HepG2 (cell line): Measurements from ENCODE around the gene CLEC10A. TPM values are rescaled to one million over a fixed set of nuclear protein-coding genes. Genes with fewer than 3 reads are reported as not detected.

Experiments used
- ATAC-seq: fragments of 200-7000 bp; cut with Tn5 transposase; 3 replicates; pipeline ENCODE4 v1.9.1; 2020; ENCODE audit warnings: mild to moderate bottlenecking, moderate library complexity
- BruUV-seq: library from RNA; stranded (reverse); fragments of 400-500 nt; replicated peaks from 2 replicates; lab custom pipeline; 2021; lab: Mats Ljungman, UMichigan
- CTCF ChIA-PET: fragments of 300-600 bp; formaldehyde crosslinking; extraction: SDS; loops from one replicate; lab custom pipeline; 2021; ENCODE audit warnings: low total read pairs, inconsistent platforms, low intra/inter-chr PET ratio; lab: Yijun Ruan, JAX
- POLR2A ChIA-PET: fragments of 350-600 bp; sonication (Branson Sonifier 250); formaldehyde crosslinking; loops from one replicate; lab custom pipeline; 2020; ENCODE audit warnings: antibody characterized with exemption, inconsistent platforms; lab: Yijun Ruan, JAX
- DNase-seq: peaks from one replicate; pipeline ENCODE4 v3.0.0-alpha.2; 2015; ENCODE audit warnings: low spot score
- FAIRE-seq: peaks from 3 replicates; lab custom pipeline; 2011; peaks lifted over from hg19 to GRCh38; lab: Jason Lieb, UNC
- H2AFZ ChIP-seq: one replicate; pipeline ENCODE4 v1.6.1; 2011; ENCODE audit warnings: low read length, inconsistent platforms
- H3K27ac ChIP-seq: fragments of 300-600 bp; 3 replicates; pipeline ENCODE4 v1.8.0; 2011; ENCODE audit warnings: mixed run types, mild to moderate bottlenecking, mixed read lengths, low read length, inconsistent platforms; ENCODE audit not compliant: insufficient read depth; ENCODE audit errors: extremely low read length
- H3K27me3 ChIP-seq, 2 experiments: fragments of 200-600 bp in 1 of 2; 2 replicates in 1 of 2; 3 replicates in 1 of 2; pipeline versions ENCODE4 v1.6.0 to v1.8.0; 2011; ENCODE audit warnings: low read length in 2 of 2, mild to moderate bottlenecking in 2 of 2, moderate library complexity in 2 of 2, inconsistent platforms in 1 of 2; ENCODE audit not compliant: insufficient read depth in 2 of 2, control insufficient read depth in 1 of 2
- H3K36me3 ChIP-seq, 2 experiments: fragments of 200-600 bp in 1 of 2; replicated peaks in 1 of 2; 2 replicates in 1 of 2; 3 replicates in 1 of 2; pipeline versions ENCODE4 v1.5.1 to v1.8.0; 2011; ENCODE audit warnings: low read length in 2 of 2, inconsistent platforms in 1 of 2; ENCODE audit not compliant: insufficient read depth in 2 of 2, control insufficient read depth in 1 of 2
- H3K4me1 ChIP-seq: 2 replicates; pipeline ENCODE4 v1.5.1; 2012; ENCODE audit warnings: low read length, inconsistent platforms; ENCODE audit not compliant: insufficient read depth
- H3K4me2 ChIP-seq: 2 replicates; pipeline ENCODE4 v1.6.0; 2011; ENCODE audit warnings: low read depth, low read length, inconsistent platforms
- H3K4me3 ChIP-seq, 3 experiments: fragments of 200-600 bp in 1 of 3; sonication (generic), shearing (Covaris generic) in 1 of 3; replicated peaks in 1 of 3; 2 replicates each; pipeline ENCODE4 v1.5.1; 2011 to 2016; ENCODE audit warnings: low read length in 3 of 3, inconsistent platforms in 2 of 3, low read depth in 2 of 3, mild to moderate bottlenecking in 2 of 3, control low read depth in 1 of 3, mixed read lengths in 1 of 3; ENCODE audit not compliant: insufficient read depth in 1 of 3
- H3K79me2 ChIP-seq: one replicate; pipeline ENCODE4 v1.6.1; 2011; ENCODE audit warnings: low read length, inconsistent platforms; ENCODE audit not compliant: insufficient read depth
- H3K9ac ChIP-seq: 2 replicates; pipeline ENCODE4 v1.6.0; 2011; ENCODE audit warnings: mild to moderate bottlenecking, low read depth, low read length, inconsistent platforms; ENCODE audit not compliant: insufficient read depth
- H3K9me3 ChIP-seq: 2 replicates; pipeline ENCODE4 v1.5.1; 2012; ENCODE audit warnings: mild to moderate bottlenecking, low read length
- H4K20me1 ChIP-seq: 2 replicates; pipeline ENCODE4 v1.6.0; 2011; ENCODE audit warnings: inconsistent platforms, mild to moderate bottlenecking, low read length, moderate library complexity; ENCODE audit not compliant: insufficient read depth
- AGO2 ChIP-seq: fragments of 200-400 bp; formaldehyde crosslinking; optimal IDR thresholded peaks from 2 replicates; pipeline ENCODE3; 2017; ENCODE audit warnings: mild to moderate bottlenecking, low read depth, low read length, moderate library complexity
- ARID3A ChIP-seq: IDR thresholded peaks from 2 replicates; pipeline ENCODE4 v1.6.1; 2012; ENCODE audit warnings: low read depth, low read length, improper control_type of control experiment
- CCAR2 ChIP-seq: fragments of 200-400 bp; formaldehyde crosslinking; optimal IDR thresholded peaks from 2 replicates; pipeline ENCODE3; 2018; ENCODE audit warnings: low read depth, mild to moderate bottlenecking, low read length, moderate library complexity
- EP300 ChIP-seq, 3 experiments: sonication (generic) in 1 of 3; formaldehyde crosslinking in 1 of 3; IDR thresholded peaks; 2 replicates each; pipeline versions ENCODE4 v1.5.1 to v1.6.1; 2011 to 2020; ENCODE audit warnings: low read depth in 2 of 3, low read length in 2 of 3, borderline replicate concordance in 1 of 3, improper control_type of control experiment in 1 of 3, mild to moderate bottlenecking in 1 of 3, missing genetic modification reagents in 1 of 3, moderate library complexity in 1 of 3
- GATAD2A ChIP-seq: IDR thresholded peaks from 2 replicates; pipeline ENCODE4 v1.6.1; 2016
- HMGXB4 ChIP-seq, 2 experiments: sonication (generic) in 1 of 2; formaldehyde crosslinking in 1 of 2; IDR thresholded peaks; 2 replicates each; pipeline versions ENCODE4 v1.4.0 to v1.6.1; 2018 to 2020; ENCODE audit warnings: missing genetic modification reagents in 2 of 2, borderline replicate concordance in 1 of 2, low read depth in 1 of 2, mild to moderate bottlenecking in 1 of 2, missing biosample characterization in 1 of 2
- MATR3 ChIP-seq: sonication (generic); formaldehyde crosslinking; IDR thresholded peaks from 2 replicates; pipeline ENCODE4 v1.4.0; 2020; ENCODE audit warnings: missing genetic modification reagents
- SMC3 ChIP-seq: IDR thresholded peaks from 2 replicates; pipeline ENCODE4 v1.6.1; 2011; ENCODE audit warnings: low read length, improper control_type of control experiment
- SMYD3 ChIP-seq: sonication (generic); formaldehyde crosslinking; IDR thresholded peaks from 2 replicates; pipeline ENCODE4 v1.8.1; 2023; ENCODE audit warnings: mild to moderate bottlenecking, missing genetic modification reagents
- STAG1 ChIP-seq: sonication (generic); formaldehyde crosslinking; IDR thresholded peaks from 2 replicates; pipeline ENCODE4 v1.4.0; 2020; ENCODE audit warnings: missing genetic modification reagents
- TOE1 ChIP-seq: sonication (generic); formaldehyde crosslinking; IDR thresholded peaks from 2 replicates; pipeline ENCODE4 v1.4.0; 2020; ENCODE audit warnings: mild to moderate bottlenecking, missing genetic modification reagents
- ZNF362 ChIP-seq: sonication (generic); formaldehyde crosslinking; IDR thresholded peaks from 2 replicates; pipeline ENCODE4 v1.4.0; 2020; ENCODE audit warnings: missing genetic modification reagents, mild to moderate bottlenecking, borderline replicate concordance
- ZNF569 ChIP-seq: sonication (generic); formaldehyde crosslinking; IDR thresholded peaks from 2 replicates; pipeline ENCODE4 v1.5.0; 2020; ENCODE audit warnings: mild to moderate bottlenecking, missing genetic modification reagents, moderate library complexity, borderline replicate concordance
- ZNF747 ChIP-seq: sonication (generic); formaldehyde crosslinking; IDR thresholded peaks from 2 replicates; pipeline ENCODE4 v1.8.1; 2023; ENCODE audit warnings: missing genetic modification reagents, mild to moderate bottlenecking, borderline replicate concordance
- ZSCAN29 ChIP-seq: sonication (generic); formaldehyde crosslinking; conservative IDR thresholded peaks from 2 replicates; pipeline ENCODE4 v1.4.0; 2020; ENCODE audit warnings: mild to moderate bottlenecking, missing genetic modification reagents
- ZZZ3 ChIP-seq: sonication (generic); formaldehyde crosslinking; IDR thresholded peaks from 2 replicates; pipeline ENCODE4 v1.4.0; 2020; ENCODE audit warnings: missing genetic modification reagents, mild to moderate bottlenecking, borderline replicate concordance
- WGBS: methylation state at CpG from one replicate; pipeline ENCODE4 v1.1.6; 2017; ENCODE audit warnings: low lambda C conversion rate; 5-methylcytosine and 5-hydroxymethylcytosine counted together
- in situ Hi-C: cut with HindIII; loops from 2 replicates; pipeline ENCODE4 v1.10.0; 2017; ENCODE audit warnings: low pct_unique_long_range_greater_than_20kb; ENCODE audit not compliant: extremely low pct_ligation_motif_present
- intact Hi-C: fragments of 100-400 bp; cut with micrococcal nuclease; formaldehyde crosslinking; loops from one replicate; pipeline ENCODE4 v1.10.0; 2022; ENCODE audit not compliant: unreplicated experiment
- polyA plus RNA-seq, 8 experiments: library from polyadenylated mRNA; depleted of rRNA in 3 of 8; stranded (reverse) in 7 of 8; unstranded in 1 of 8; fragments of >200 nt; fragmentation: Illumina TruSeq in 4 of 8; extraction: Trizol in 4 of 8; gene quantifications; 2 replicates each; pipeline versions ENCODE4 v1.2.1 to v1.2.3, GENCODE V29; 2011 to 2016; ENCODE audit warnings: low read depth in 4 of 8, missing spikeins in 1 of 8, mixed read lengths in 1 of 8; ENCODE audit not compliant: insufficient read depth in 1 of 8
- total RNA-seq, 5 experiments: library from RNA; depleted of rRNA; stranded (reverse); fragments of >200 nt; fragmentation: Illumina TruSeq; extraction: Trizol; gene quantifications; 2 replicates each; pipeline ENCODE4 v1.2.3, GENCODE V29; 2016; ENCODE audit warnings: low read depth in 1 of 5

Gene CLEC10A
- total and polyA plus RNA-seq, 2 of the 13 experiments (the other 11 are each of a cell fraction or from before 2014, with no cell fraction given), result 0.33 TPM; not detected in 1

GRCh38 chr17:7045492-7046126, 34.4 kb downstream of the CLEC10A start:
- in situ Hi-C loops (loop anchor here (10.0 kb wide), 1 partner anchor 239 kb away; the partner anchor contains the start of gene SLC2A4), intact Hi-C loops (loop anchor here (2.0 to 5.0 kb wide), 2 partner anchors 133 to 307 kb away; partner anchors contain the start of genes ASGR1 and KCTD11)
- Histone ChIP-seq H3K4me1 (peaks cover 50% of the 10 kb centered on the region), H3K27ac (peak overlapping the region; percentile 73), H3K9ac (0 out of 2 replicates have a peak overlapping the region, but pooled peaks have one; percentile 65), H3K9me3 (no peaks in the 10 kb centered on the region), H3K27me3 (no peaks in the 10 kb centered on the region; a peak in 1 of 5 replicates), H2AFZ (no peak overlapping the region), H3K4me3 (peak overlapping the region; percentile 52 to 79 (median 61)), H3K36me3 (no peaks in the 10 kb centered on the region), H3K79me2 (no peaks in the 10 kb centered on the region), H4K20me1 (no peaks in the 10 kb centered on the region), H3K4me2 (peak overlapping the region; percentile 94)
- POLR2A ChIA-PET, result interaction anchor here (0.7 to 4.6 kb wide), 31 partner anchors 9 to 813 kb away, joined by 3 to 71 read pairs (median 5); partner anchors contain the start of genes ACADVL, ASGR1, ASGR2 and DLG4
- 3% methylated on average over 4 of the region's 5 CpGs for WGBS
- DNase-seq (peak; percentile 80), FAIRE-seq (peak; percentile 63), ATAC-seq (peak; percentile 42)
- BruUV-seq, result no TSS peak
- CTCF ChIA-PET, result interaction anchor here (0.6 to 2.7 kb wide), 8 partner anchors 88 to 300 kb away, joined by 3 to 31 read pairs (median 4); no protein-coding TSS in a partner anchor
- TF ChIP-seq GATAD2A (CRISPR knock-in tag) (peak; percentile 40; the same call in 1 of the 2 replicates), HMGXB4 (CRISPR knock-in tag; IDR thresholded peaks at IDR 0.05; ENCODE audit: borderline replicate concordance in 1 of 2, low read depth in 1 of 2) (peak in 1 of 2 experiments; percentile 49; a peak in 1 of 4 replicates), ZNF362 (CRISPR knock-in tag) (peak; percentile 20; the same call in 1 of the 2 replicates), SMC3 (peak; percentile 77), CCAR2 (no peak), SMYD3 (CRISPR knock-in tag) (no peak), STAG1 (CRISPR knock-in tag) (peak; percentile 97), ZNF747 (CRISPR knock-in tag) (0 out of 2 replicates have a peak, but pooled peaks have one; percentile 8), ZZZ3 (no peak), ARID3A (peak; percentile 97), ZNF569 (CRISPR knock-in tag) (no peak), TOE1 (CRISPR knock-in tag) (0 out of 2 replicates have a peak, but pooled peaks have one; percentile 7), ZSCAN29 (CRISPR knock-in tag) (no peak), EP300 (IDR thresholded peaks at IDR 0.05; ENCODE audit: low read depth in 2 of 2, low read length in 2 of 2) (0 out of 4 replicates have a peak, but pooled peaks of 1 of the 2 experiments have one; percentile 21), EP300 (CRISPR knock-in tag; IDR thresholded peaks at IDR 0.05; ENCODE audit: borderline replicate concordance) (no peak), AGO2 (no peak), MATR3 (CRISPR knock-in tag) (no peak)
